Upper lobe of left lung (tissue), 4 donors: ENCODE measurements around the gene DMRT3.

Experiments used
- CTCF ChIP-seq, 6 experiments: fragments of 450-650 bp in 4 of 6; fragments of 200-600 bp in 2 of 6; sonication (generic) in 2 of 6; IDR thresholded peaks; one replicate each; pipeline ENCODE4 v1.5.1; 2016 to 2019; ENCODE audit warnings: antibody characterized with exemption in 6 of 6
- EP300 ChIP-seq, 4 donors: sonication (generic); formaldehyde crosslinking; IDR thresholded peaks; one replicate each; pipeline ENCODE4 v1.5.1; 2017; ENCODE audit warnings: antibody characterized with exemption in 4 of 4, control low read depth in 2 of 4
- POLR2A ChIP-seq, 4 donors: fragments of 450-650 bp; IDR thresholded peaks; one replicate each; pipeline ENCODE4 v1.5.1; 2016 to 2017; ENCODE audit warnings: antibody characterized with exemption in 4 of 4, mild to moderate bottlenecking in 2 of 4
- POLR2AphosphoS5 ChIP-seq, 2 donors: sonication (generic); formaldehyde crosslinking; IDR thresholded peaks; one replicate each; pipeline ENCODE4 v1.5.1; 2017; ENCODE audit warnings: antibody characterized with exemption in 2 of 2

- no peak for TF ChIP-seq POLR2A (IDR thresholded peaks at IDR 0.05)
- TF ChIP-seq CTCF (IDR thresholded peaks at IDR 0.05): no peak
- TF ChIP-seq POLR2AphosphoS5 (IDR thresholded peaks at IDR 0.05): no peak
- TF ChIP-seq EP300 (IDR thresholded peaks at IDR 0.05): no peak
Measured at GRCh38 chr9:966870-967269, 9.6 kb upstream of the DMRT3 start.
